ENCODE measurements around the gene ADCY2.

The ADCY2 gene

DNA sequence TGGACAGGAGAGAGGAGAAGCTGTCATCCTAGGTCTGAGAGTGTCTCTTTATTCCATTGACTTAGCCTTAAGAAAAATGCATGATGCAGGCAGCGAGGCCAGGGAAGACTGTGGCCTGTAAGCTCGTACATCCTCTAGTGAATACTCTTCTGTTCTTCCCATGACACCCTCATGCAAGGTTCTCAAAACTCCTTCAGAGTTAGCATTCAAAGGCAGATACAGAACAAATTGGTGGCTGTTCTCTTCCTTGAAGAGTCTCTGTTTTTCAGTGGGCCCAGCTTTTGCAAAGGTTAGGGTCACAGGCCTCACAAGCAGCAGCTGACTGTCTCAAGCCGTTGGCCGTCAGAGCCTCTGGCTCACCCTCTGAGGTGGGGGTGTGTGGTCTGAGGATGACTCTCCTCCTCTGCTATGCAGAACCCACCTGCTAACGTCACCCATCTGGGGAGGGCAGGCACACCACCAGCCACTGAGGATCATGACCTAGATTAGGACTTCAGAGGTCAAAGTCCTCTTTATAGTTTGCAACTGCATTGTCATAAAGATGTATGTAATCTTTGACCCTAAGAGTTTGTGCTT lies 15.1 kb downstream of the ADCY2 start:
- CTCF ChIA-PET: interaction anchor here (1.3 kb wide), 1 partner anchor 8 kb away, joined by 5 read pairs; no protein-coding TSS in a partner anchor
- DNase-seq (ENCODE audit: extremely low spot score): no peak
- POLR2A ChIA-PET: no interaction called here
- TF ChIP-seq, protein P1, sequence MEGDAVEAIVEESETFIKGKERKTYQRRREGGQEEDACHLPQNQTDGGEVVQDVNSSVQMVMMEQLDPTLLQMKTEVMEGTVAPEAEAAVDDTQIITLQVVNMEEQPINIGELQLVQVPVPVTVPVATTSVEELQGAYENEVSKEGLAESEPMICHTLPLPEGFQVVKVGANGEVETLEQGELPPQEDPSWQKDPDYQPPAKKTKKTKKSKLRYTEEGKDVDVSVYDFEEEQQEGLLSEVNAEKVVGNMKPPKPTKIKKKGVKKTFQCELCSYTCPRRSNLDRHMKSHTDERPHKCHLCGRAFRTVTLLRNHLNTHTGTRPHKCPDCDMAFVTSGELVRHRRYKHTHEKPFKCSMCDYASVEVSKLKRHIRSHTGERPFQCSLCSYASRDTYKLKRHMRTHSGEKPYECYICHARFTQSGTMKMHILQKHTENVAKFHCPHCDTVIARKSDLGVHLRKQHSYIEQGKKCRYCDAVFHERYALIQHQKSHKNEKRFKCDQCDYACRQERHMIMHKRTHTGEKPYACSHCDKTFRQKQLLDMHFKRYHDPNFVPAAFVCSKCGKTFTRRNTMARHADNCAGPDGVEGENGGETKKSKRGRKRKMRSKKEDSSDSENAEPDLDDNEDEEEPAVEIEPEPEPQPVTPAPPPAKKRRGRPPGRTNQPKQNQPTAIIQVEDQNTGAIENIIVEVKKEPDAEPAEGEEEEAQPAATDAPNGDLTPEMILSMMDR (IDR thresholded peaks at IDR 0.05; ENCODE audit: control extremely low read depth, extremely low read depth, low read depth, missing control alignments): no peak

DNA sequence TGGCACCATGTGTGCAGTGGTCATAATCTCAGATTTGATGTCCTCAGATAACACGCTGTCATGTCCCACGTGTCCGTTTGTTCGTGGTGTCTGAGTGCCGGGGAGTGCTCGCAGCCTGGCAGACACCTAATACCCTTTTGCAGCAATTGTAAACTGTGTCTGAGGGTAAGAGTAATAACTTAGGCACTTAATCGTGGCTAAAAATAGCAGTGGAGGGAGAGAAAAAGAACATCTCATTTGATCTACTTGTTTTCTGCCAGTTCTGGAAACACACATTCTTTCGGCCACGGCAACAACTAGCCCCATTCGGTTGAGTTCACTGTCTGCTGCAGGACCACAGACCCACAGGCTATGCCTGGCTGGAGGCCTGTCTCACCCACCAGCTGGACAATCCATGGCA lies 16.5 kb downstream of the ADCY2 start:
- CTCF ChIA-PET: no interaction called here
- POLR2A ChIA-PET: no interaction called here
- TF ChIP-seq, protein P1 (IDR thresholded peaks at IDR 0.05; ENCODE audit: control extremely low read depth, extremely low read depth, low read depth, missing control alignments): no peak
- no peak for DNase-seq (ENCODE audit: extremely low spot score)

DNA sequence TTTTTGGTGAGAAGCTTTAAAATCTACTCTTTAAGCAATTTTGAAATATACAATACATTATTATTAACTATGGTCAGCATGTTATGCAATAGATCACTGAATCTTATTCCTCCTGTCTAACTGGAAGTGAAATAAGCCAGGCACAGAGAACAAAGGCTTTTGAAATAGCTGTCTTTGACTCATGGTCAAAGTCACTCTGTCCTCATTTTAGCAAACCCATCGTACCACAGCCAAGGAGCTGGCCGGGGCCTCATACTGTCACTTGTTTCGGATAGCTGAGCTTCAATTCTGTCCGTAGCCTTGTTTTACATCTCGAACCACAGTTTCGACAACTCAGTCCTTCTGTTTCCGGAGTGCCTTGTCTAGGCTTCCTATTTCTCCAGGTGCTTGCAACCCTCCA lies 19.2 kb downstream of the ADCY2 start:
- TF ChIP-seq, protein P1 (IDR thresholded peaks at IDR 0.05; ENCODE audit: control extremely low read depth, extremely low read depth, low read depth, missing control alignments): no peak
- POLR2A ChIA-PET: no interaction called here
- no peak for DNase-seq (ENCODE audit: extremely low spot score)
- CTCF ChIA-PET: no interaction called here

DNA sequence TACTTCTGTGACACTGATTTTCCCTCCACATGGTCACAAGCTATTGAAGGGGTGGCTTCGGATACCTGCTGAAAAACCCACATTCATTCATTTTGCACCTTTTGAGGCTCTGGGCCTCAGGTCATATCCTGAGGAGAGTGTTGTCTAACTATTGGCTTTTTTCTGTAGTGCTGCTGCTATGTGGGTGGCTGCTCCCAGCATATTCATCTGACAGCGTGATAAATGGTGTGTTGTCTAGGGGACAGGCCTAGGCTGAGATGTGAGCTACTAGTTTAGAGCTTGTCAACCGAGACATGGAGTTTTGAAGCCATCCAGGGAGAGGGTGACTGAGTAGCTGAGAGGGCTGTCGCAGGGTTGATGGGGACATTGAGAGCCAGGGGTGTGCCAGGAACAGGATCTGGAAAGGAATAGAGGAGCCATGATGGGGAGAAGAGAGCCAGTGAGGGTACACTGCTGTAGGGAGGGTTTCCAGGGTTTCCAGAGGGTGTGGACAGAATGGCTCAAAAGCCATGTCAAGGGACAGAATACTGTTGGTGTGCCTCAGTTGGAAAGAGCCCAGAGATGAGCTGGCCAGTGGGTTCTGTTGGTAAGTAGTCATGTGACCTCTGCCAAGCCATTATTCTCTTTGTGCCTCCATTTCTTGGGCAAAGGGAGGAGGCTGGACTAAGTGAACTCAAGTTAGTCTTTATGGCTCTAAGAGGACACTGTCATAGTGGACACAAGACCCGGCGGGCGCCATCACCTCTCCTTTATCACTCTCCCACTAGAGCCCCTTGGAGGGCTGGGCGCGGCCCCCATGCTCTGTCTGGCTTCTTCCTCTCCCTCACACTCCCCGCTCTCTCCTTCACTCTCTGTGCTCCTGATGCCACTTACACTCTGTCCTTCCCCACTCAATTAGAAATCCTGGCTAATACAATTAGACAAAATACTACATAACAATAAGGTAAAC lies 19.9 kb downstream of the ADCY2 start:
- CTCF ChIA-PET: no interaction called here
- no peak for DNase-seq (ENCODE audit: extremely low spot score)
- TF ChIP-seq, protein P1 (IDR thresholded peaks at IDR 0.05; ENCODE audit: control extremely low read depth, extremely low read depth, low read depth, missing control alignments): no peak
- POLR2A ChIA-PET: no interaction called here

DNA sequence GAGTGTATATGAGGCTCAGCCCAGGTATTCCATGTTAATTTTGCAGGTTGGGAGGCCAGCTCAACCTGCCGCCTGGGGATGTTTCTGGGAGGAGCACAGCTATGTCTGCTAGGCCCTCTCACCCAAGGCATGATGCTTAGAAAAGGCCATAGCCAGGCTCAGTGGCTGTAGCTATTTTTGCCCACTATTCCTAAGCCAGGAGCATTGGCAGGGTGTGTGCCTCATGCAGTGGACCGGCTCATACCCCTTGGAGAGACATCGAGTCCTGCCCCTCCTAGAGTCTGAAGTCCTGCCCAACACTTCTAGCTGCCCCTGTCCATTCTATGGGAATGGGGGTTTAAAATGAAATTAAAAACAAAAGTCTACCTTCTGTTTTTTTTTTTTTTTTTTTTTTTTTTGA lies 22.3 kb downstream of the ADCY2 start:
- POLR2A ChIA-PET: no interaction called here
- TF ChIP-seq, protein P1 (IDR thresholded peaks at IDR 0.05; ENCODE audit: control extremely low read depth, extremely low read depth, low read depth, missing control alignments): no peak
- DNase-seq (ENCODE audit: extremely low spot score): no peak
- CTCF ChIA-PET: interaction anchor here (1.0 to 1.2 kb wide), 2 partner anchors 10 to 90 kb away, joined by 3 to 4 read pairs; no protein-coding TSS in a partner anchor

DNA sequence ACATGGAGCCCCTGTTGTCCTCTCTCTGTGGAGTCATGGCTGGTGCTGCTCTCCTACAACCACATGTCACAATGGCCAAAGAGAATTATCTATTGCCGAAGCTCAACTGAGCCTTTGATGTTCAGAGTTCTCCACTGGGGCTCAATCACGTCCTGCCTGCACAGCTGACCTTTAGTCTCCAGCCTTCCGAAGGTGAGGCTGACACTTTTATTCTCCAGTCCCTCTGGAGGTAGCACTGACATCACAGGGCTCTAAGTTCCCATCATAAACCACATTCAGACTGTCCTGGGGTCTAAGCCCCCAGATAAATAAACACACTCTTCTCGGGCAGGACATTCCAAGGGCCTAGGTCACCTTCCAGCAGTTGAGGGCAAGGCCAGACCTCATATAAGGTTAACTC lies 23.4 kb downstream of the ADCY2 start:
- TF ChIP-seq, protein P1 (IDR thresholded peaks at IDR 0.05; ENCODE audit: control extremely low read depth, extremely low read depth, low read depth, missing control alignments): no peak
- ChIA-PET POLR2A (no interaction called here), CTCF (interaction anchor here (1.4 kb wide), 1 partner anchor 9 kb away, joined by 5 read pairs; no protein-coding TSS in a partner anchor)
- DNase-seq (ENCODE audit: extremely low spot score): no peak
